Kidney epithelial cell (primary cell): ENCODE measurements around the gene CITED2. TPM values are rescaled to one million over a fixed set of nuclear protein-coding genes. Genes with fewer than 3 reads are reported as not detected.

ENCODE experiments used
- DNase-seq: peaks from one replicate; pipeline ENCODE4 v3.0.0-alpha.2; 2010; ENCODE audit warnings: low read depth
- H3K27me3 ChIP-seq: 2 replicates; pipeline ENCODE4 v1.6.0; 2011; ENCODE audit warnings: low read length; ENCODE audit not compliant: control insufficient read depth, insufficient read depth
- H3K36me3 ChIP-seq: 2 replicates; pipeline ENCODE4 v1.5.1; 2011; ENCODE audit warnings: low read length; ENCODE audit not compliant: control insufficient read depth, insufficient read depth
- H3K4me3 ChIP-seq: 2 replicates; pipeline ENCODE4 v1.5.1; 2011; ENCODE audit warnings: low read depth, mild to moderate bottlenecking, control low read depth, low read length
- total RNA-seq: library from RNA; depleted of rRNA; stranded (reverse); fragments of >200 nt; gene quantifications from 2 replicates; pipeline ENCODE4 v1.2.3, GENCODE V29; 2015
- TF ChIP-seq, protein P1 (sequence below): IDR thresholded peaks from 2 replicates; pipeline ENCODE4 v1.5.1; 2011; ENCODE audit warnings: mild to moderate bottlenecking, moderate library complexity, low read length, control low read depth, inconsistent platforms; ENCODE audit not compliant: insufficient read depth, poor library complexity, severe bottlenecking

The CITED2 gene
- total RNA-seq, 1 donor from 2014 or later = 74.2 TPM

DNA sequence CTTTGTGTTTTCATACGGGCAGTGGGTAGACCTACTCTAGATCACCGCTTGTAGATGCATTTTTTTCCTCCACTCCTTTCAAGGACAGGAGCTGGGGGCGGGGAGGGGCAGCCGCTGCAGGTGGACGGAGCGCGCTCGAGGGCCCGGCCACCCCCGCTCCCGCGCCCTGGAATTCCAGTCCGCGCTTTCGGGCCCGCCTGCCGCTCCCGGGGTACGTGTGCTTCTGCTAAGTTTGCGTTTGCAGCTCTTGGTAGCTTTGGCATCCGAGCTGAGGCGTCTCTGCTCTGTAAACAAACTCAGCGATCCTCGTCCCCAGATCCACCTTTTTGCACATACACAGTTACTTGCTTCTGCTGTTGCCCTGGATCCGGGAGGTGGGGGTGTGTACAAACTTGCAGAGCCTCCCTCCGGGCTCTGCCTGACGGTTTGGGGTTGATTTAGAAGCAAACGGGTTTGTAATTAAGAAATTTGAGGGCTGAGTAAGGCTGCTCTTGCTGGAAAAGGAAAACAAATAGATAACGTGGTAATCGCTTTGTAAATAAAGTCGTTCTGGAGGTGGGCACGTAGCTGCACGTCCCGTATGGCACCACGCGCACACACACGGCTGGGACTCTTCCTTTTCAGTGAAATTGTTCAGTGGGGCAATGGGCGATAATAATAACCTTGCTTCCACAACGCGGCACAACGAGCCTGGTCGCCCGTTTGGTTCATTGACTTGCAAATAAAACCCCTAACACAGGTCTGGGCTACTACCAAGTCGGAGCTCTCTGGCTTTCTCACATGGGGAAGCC is 973 bp upstream of the CITED2 start:
- H3K27me3 ChIP-seq = no peaks in the 10 kb centered on the region
- H3K4me3 ChIP-seq = peak overlapping the region; percentile 74
- no peaks in the 10 kb centered on the region for H3K36me3 ChIP-seq
- DNase-seq = peak; percentile 93
- TF ChIP-seq, protein P1, sequence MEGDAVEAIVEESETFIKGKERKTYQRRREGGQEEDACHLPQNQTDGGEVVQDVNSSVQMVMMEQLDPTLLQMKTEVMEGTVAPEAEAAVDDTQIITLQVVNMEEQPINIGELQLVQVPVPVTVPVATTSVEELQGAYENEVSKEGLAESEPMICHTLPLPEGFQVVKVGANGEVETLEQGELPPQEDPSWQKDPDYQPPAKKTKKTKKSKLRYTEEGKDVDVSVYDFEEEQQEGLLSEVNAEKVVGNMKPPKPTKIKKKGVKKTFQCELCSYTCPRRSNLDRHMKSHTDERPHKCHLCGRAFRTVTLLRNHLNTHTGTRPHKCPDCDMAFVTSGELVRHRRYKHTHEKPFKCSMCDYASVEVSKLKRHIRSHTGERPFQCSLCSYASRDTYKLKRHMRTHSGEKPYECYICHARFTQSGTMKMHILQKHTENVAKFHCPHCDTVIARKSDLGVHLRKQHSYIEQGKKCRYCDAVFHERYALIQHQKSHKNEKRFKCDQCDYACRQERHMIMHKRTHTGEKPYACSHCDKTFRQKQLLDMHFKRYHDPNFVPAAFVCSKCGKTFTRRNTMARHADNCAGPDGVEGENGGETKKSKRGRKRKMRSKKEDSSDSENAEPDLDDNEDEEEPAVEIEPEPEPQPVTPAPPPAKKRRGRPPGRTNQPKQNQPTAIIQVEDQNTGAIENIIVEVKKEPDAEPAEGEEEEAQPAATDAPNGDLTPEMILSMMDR = peak; percentile 18

DNA sequence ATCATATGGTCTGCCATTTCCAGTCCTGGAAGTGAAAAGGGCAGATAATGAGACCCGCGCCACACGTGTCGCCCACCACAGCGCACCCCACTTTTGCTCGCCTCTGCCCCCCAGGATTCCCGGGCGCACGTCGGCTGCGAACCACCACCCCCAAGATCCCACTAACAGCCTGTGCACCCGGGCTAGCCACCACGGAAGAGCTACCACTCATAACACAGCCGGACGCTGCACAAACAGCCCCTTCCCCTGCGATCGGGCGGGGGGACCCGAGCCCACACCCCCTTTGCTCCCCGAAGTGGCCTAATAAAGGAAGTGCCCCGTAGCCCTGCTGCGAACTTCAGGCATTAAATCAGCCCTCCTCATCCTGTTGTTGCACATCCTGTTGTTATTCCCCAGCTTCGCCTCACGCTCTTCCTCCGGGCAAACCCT is 506 bp downstream of the CITED2 start:
- H3K27me3 ChIP-seq = no peaks in the 10 kb centered on the region
- H3K36me3 ChIP-seq = no peaks in the 10 kb centered on the region
- DNase-seq = no peak
- TF ChIP-seq, protein P1 = no peak
- H3K4me3 ChIP-seq = peak overlapping the region; percentile 74

DNA sequence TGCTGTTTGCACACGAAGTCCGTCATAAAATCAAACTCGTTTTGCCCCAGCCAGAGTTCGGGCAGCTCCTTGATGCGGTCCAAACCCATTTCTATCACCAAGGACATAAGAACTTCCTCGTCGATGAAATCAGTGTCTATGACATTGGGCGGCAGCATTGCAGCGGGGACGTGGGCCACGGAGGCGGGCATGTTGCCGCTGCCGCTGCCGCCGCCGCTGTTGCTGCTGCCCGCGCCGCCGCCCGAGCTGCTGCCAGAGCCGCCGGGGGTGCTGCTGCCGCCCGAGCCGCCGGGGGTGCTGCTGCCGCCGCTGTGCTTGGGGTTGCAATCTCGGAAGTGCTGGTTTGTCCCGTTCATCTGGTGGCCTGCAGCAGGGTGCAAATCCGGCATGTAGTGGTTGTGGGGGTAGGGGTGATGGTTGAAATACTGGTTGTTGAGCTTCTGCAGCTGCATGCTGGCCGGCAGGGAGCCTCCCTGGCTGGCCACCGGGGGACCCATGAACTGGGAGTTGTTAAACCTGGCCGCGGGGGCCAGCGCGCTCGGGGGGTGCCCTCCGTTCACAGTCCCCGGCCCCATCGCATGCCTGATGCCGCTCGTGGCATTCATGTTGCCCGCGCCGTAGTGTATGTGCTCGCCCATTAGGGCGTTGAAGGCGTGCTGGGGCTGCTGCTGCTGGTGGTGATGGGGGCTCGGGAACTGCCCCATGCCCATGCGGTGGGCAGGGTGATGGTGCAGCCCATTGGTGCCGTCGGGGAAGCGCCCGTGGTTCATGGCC is 1.1 kb downstream of the CITED2 start:
- Histone ChIP-seq H3K4me3 (peak overlapping the region; percentile 74), H3K27me3 (no peaks in the 10 kb centered on the region), H3K36me3 (no peaks in the 10 kb centered on the region)
- TF ChIP-seq, protein P1 = no peak
- no peak for DNase-seq

DNA sequence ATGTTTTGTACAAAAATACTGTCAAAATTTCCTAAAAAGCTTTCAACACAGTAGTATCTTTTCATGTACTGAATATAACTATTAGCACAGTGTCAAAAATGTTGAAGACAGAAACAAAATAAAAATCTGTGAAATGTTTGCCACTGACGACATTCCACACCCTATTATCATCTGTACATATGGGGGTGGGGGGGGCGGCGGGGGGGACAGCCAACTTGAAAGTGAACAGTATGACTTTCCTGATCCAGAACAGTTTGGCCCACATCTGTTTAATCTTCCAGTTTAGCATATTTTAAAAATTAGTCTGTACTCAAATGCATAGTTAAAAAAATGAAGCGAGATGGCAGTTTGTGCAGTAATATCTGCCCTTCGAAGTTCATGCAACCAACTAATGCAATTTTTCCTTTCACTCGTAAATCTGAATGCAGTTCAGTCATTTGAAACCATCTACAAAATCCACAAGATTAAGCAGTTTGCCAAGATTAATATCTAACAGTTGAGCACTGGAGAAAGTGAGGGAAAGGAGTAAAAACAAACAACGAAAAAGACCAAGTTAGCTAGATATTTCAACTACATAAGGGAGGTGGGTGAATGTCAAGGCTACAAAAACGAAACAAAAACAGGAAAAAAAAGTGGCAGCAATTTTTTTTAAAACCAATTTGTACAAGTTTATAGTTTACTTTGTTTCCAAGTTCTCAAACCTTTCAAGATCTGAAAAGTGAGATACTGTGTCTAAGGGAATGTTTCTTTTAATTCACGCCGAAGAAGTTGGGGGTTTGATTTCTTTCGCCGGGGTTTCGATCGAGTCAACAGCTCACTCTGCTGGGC is 1.9 kb downstream of the CITED2 start:
- peak overlapping the region; percentile 74 for H3K4me3 ChIP-seq
- no peak for DNase-seq
- no peaks in the 10 kb centered on the region for H3K27me3 ChIP-seq
- no peaks in the 10 kb centered on the region for H3K36me3 ChIP-seq
- TF ChIP-seq, protein P1 = no peak

DNA sequence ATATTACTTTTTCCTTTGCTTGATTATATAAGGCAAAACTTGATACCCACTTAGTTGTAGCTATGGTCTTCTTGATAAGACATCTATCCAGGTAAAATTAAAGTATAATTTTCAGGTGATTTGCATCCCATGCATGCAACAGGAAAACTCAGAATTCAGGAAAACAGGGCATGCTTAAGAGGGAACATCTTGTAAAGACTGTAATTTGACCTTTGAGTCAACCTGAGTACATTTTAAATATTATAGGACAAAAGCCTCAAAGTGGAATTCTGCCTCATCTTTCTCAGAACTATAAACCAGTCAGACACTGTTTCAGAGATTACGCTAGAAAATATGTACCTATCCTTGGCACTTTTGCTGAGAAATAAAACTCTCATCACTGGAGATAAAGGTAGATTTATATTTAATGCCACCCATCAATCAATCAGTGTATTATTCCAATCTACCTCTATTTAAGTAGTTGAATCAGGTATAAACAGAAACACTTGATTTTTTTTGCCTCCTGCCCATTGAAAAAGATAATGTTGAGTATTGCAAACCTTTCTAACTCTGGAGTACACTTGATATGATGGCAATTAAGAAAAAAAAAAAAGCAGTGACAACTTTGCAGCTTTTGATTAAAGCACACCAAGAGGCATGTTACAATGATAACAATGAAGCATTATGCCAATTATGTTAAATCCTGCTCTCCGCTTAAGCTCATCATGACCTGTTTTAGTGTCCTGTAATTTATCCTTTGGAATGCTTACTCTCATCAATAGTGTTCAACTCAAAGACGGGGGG is 2.8 kb downstream of the CITED2 start:
- TF ChIP-seq, protein P1 = no peak
- Histone ChIP-seq H3K36me3 (no peaks in the 10 kb centered on the region), H3K4me3 (peak overlapping the region; percentile 74), H3K27me3 (no peaks in the 10 kb centered on the region)
- DNase-seq = no peak
